ENCODE measurements around the gene RANBP10.
"Not testable (repeated sequence)": the region's sequence is repeated elsewhere in the genome, so short reads cannot be mapped to it uniquely, and the experiment has no call there.

The RANBP10 gene

GRCh38 chr16:67760206-67760955, 46.0 kb downstream of the RANBP10 start:
- no peak for ATAC-seq
- TF ChIP-seq ZFP3 (CRISPR knock-in tag; IDR thresholded peaks at IDR 0.05) (no peak), TCF4 (CRISPR knock-in tag; IDR thresholded peaks at IDR 0.05; ENCODE audit: borderline replicate concordance) (no peak), ZC3H10 (CRISPR knock-in tag; IDR thresholded peaks at IDR 0.05) (no peak), ISL1 (CRISPR knock-in tag; IDR thresholded peaks at IDR 0.05) (no peak), RARB (CRISPR knock-in tag; IDR thresholded peaks at IDR 0.05) (no peak), GLIS3 (CRISPR knock-in tag; IDR thresholded peaks at IDR 0.05) (no peak), PPARA (CRISPR knock-in tag; IDR thresholded peaks at IDR 0.05; ENCODE audit: borderline replicate concordance) (no peak), BACH2 (CRISPR knock-in tag; IDR thresholded peaks at IDR 0.05; ENCODE audit: borderline replicate concordance) (no peak), ZNF70 (CRISPR knock-in tag; IDR thresholded peaks at IDR 0.05) (no peak), ZNF8 (CRISPR knock-in tag; IDR thresholded peaks at IDR 0.05) (no peak), OSR1 (CRISPR knock-in tag; IDR thresholded peaks at IDR 0.05) (no peak), CSRNP3 (CRISPR knock-in tag; IDR thresholded peaks at IDR 0.05) (no peak)

- ATAC-seq: no peak
- no peak for TF ChIP-seq OSR1 (CRISPR knock-in tag; IDR thresholded peaks at IDR 0.05)
- TF ChIP-seq ZC3H10 (CRISPR knock-in tag; IDR thresholded peaks at IDR 0.05): no peak
- no peak for TF ChIP-seq POU6F1 (CRISPR knock-in tag; IDR thresholded peaks at IDR 0.05; ENCODE audit: borderline replicate concordance, low read depth)
- no peak for TF ChIP-seq ISL1 (CRISPR knock-in tag; IDR thresholded peaks at IDR 0.05)
- TF ChIP-seq ESRRG (CRISPR knock-in tag; IDR thresholded peaks at IDR 0.05): no peak
- TF ChIP-seq ZNF565 (CRISPR knock-in tag; conservative IDR thresholded peaks at IDR 0.05; ENCODE audit: low read depth): no peak
- no peak for TF ChIP-seq RARB (CRISPR knock-in tag; IDR thresholded peaks at IDR 0.05)
- TF ChIP-seq ZFP3 (CRISPR knock-in tag; IDR thresholded peaks at IDR 0.05): no peak
Observed at GRCh38 chr16:67758966-67759365, 47.4 kb downstream of the RANBP10 start.

- ATAC-seq: no peak
- TF ChIP-seq ZFP30 (CRISPR knock-in tag; IDR thresholded peaks at IDR 0.05) (no peak), ZNF8 (CRISPR knock-in tag; IDR thresholded peaks at IDR 0.05) (no peak)
Observed at GRCh38 chr16:67758006-67758405, 48.4 kb downstream of the RANBP10 start.

GRCh38 chr16:67752641-67753040, 53.7 kb downstream of the RANBP10 start:
- ATAC-seq: no peak
- no peak for TF ChIP-seq RARB (CRISPR knock-in tag; IDR thresholded peaks at IDR 0.05)

GRCh38 chr16:67751331-67751730, 55.0 kb downstream of the RANBP10 start:
- ATAC-seq: not testable (repeated sequence)

- ATAC-seq: no peak
- TF ChIP-seq ARNTL (CRISPR knock-in tag; IDR thresholded peaks at IDR 0.05; ENCODE audit: borderline replicate concordance, low read depth) (no peak), PPARA (CRISPR knock-in tag; IDR thresholded peaks at IDR 0.05; ENCODE audit: borderline replicate concordance) (no peak), ZNF8 (CRISPR knock-in tag; IDR thresholded peaks at IDR 0.05) (no peak), ZNF70 (CRISPR knock-in tag; IDR thresholded peaks at IDR 0.05) (no peak), SNAI2 (CRISPR knock-in tag; IDR thresholded peaks at IDR 0.05) (no peak), TSHZ2 (CRISPR knock-in tag; IDR thresholded peaks at IDR 0.05) (no peak), BACH2 (CRISPR knock-in tag; IDR thresholded peaks at IDR 0.05; ENCODE audit: borderline replicate concordance) (no peak), PATZ1 (CRISPR knock-in tag; IDR thresholded peaks at IDR 0.05; ENCODE audit: borderline replicate concordance) (no peak), OSR1 (CRISPR knock-in tag; IDR thresholded peaks at IDR 0.05) (no peak), TCF4 (CRISPR knock-in tag; IDR thresholded peaks at IDR 0.05; ENCODE audit: borderline replicate concordance) (no peak), CREB5 (CRISPR knock-in tag; IDR thresholded peaks at IDR 0.05; ENCODE audit: low read depth) (no peak), ZFP30 (CRISPR knock-in tag; IDR thresholded peaks at IDR 0.05) (no peak), ISL1 (CRISPR knock-in tag; IDR thresholded peaks at IDR 0.05) (no peak), ZFP3 (CRISPR knock-in tag; IDR thresholded peaks at IDR 0.05) (no peak), TOX (CRISPR knock-in tag; IDR thresholded peaks at IDR 0.05; ENCODE audit: borderline replicate concordance) (no peak), ZC3H10 (CRISPR knock-in tag; IDR thresholded peaks at IDR 0.05) (no peak), CSDC2 (CRISPR knock-in tag; IDR thresholded peaks at IDR 0.05) (no peak), ZNF565 (CRISPR knock-in tag; conservative IDR thresholded peaks at IDR 0.05; ENCODE audit: low read depth) (no peak)
Observed at GRCh38 chr16:67750466-67750865, 55.9 kb downstream of the RANBP10 start.

Measured in SK-N-SH treated with all-trans-retinoic acid at 6 μM for 48 hours (cell line).